ENCODE measurements around the gene IRGM. TPM values are rescaled to one million over a fixed set of nuclear protein-coding genes. Genes with fewer than 3 reads are reported as not detected.

The IRGM gene
- total and polyA plus RNA-seq, 2 of the 8 experiments (the other 6 are each of a cell fraction or from before 2014, with no cell fraction given): 0.11 TPM; not detected in 1

- no peak overlapping the region for H2BK12ac ChIP-seq (ENCODE audit: low read depth, low read length)
- H3K4ac ChIP-seq (replicated peaks; ENCODE audit: insufficient read length, low read depth, low read length): no peak overlapping the region
Observed at GRCh38 chr5:150847334-150847695, 994 bp downstream of the IRGM start.

More at GRCh38 chr5:150847334-150847695, 994 bp downstream of the IRGM start:
- H3K79me2 ChIP-seq (ENCODE audit: control insufficient read depth in 1 of 2, insufficient read depth in 2 of 2, low read length in 2 of 2): no peaks in the 10 kb centered on the region
- H2BK15ac ChIP-seq (ENCODE audit: low read length): peak overlapping the region; percentile 38; the same call in 1 of the 2 replicates
- no peaks in the 10 kb centered on the region for H3K79me1 ChIP-seq (ENCODE audit: low read depth, low read length)
- H2AFZ ChIP-seq (ENCODE audit: low read length): no peak overlapping the region
- H2BK20ac ChIP-seq (ENCODE audit: low read length): no peak overlapping the region
- peaks cover 0 to 7% of the 10 kb centered on the region in 2 experiments; a peak in 1 of 4 replicates for H3K9me3 ChIP-seq (ENCODE audit: insufficient read depth in 2 of 2, low read depth in 1 of 2, low read length in 1 of 2)
- no peak overlapping the region for H4K8ac ChIP-seq (ENCODE audit: extremely low read depth, insufficient read depth, low read length)
- H2BK5ac ChIP-seq (ENCODE audit: low read depth, low read length): no peak overlapping the region
- no peak overlapping the region for H2AK5ac ChIP-seq (ENCODE audit: low read depth, low read length)
- no peak overlapping the region for H2BK120ac ChIP-seq (replicated peaks; ENCODE audit: low read depth, low read length)
- no peak for FAIRE-seq
- H3K36me3 ChIP-seq (ENCODE audit: control insufficient read depth in 2 of 4, insufficient read depth in 4 of 4, low read length in 3 of 4): no peaks in the 10 kb centered on the region
- no peaks in the 10 kb centered on the region for H4K20me1 ChIP-seq (replicated peaks in 1 of 2; ENCODE audit: control insufficient read depth in 1 of 2, insufficient read depth in 2 of 2, low read length in 2 of 2)
- H3K4me2 ChIP-seq (ENCODE audit: insufficient read depth in 1 of 2, low read depth in 2 of 2, low read length in 2 of 2): no peak overlapping the region
- H3K4me3 ChIP-seq (ENCODE audit: extremely low read depth in 1 of 4, insufficient read depth in 2 of 4, low read depth in 3 of 4, low read length in 4 of 4): no peak overlapping the region
- no peak overlapping the region for H3K9ac ChIP-seq (replicated peaks in 1 of 4; ENCODE audit: extremely low read depth in 1 of 4, low read depth in 3 of 4, low read length in 3 of 4)
- H3K23ac ChIP-seq (ENCODE audit: insufficient read length): no peak overlapping the region
- H3K14ac ChIP-seq (ENCODE audit: insufficient read length): no peak overlapping the region
- DNase-seq (ENCODE audit: low read depth in 1 of 2, low spot score in 2 of 2): no peak
- no peak overlapping the region for H3K56ac ChIP-seq (replicated peaks; ENCODE audit: insufficient read length, low read depth, low read length)
- no peak overlapping the region for H4K91ac ChIP-seq (replicated peaks; ENCODE audit: insufficient read length, low read length)
- no peak overlapping the region for H4K5ac ChIP-seq (ENCODE audit: insufficient read length, low read depth, low read length)
- H3K18ac ChIP-seq (ENCODE audit: extremely low read depth, low read length): no peak overlapping the region
- TF ChIP-seq KDM4A (IDR thresholded peaks at IDR 0.05; ENCODE audit: low read depth, low read length, severe bottlenecking) (no peak), USF2 (IDR thresholded peaks at IDR 0.05; ENCODE audit: low read length) (no peak), SP1 (IDR thresholded peaks at IDR 0.05; ENCODE audit: low read depth, low read length) (no peak), POU5F1 (IDR thresholded peaks at IDR 0.05; ENCODE audit: low read depth, low read length) (no peak), CHD1 (IDR thresholded peaks at IDR 0.05; ENCODE audit: low read depth, low read length) (no peak), RFX5 (IDR thresholded peaks at IDR 0.05; ENCODE audit: borderline replicate concordance, low read depth, low read length) (no peak), TAF1 (IDR thresholded peaks at IDR 0.05; ENCODE audit: low read depth, low read length) (no peak), CEBPB (IDR thresholded peaks at IDR 0.05; ENCODE audit: low read depth, low read length) (no peak)
- H3K23me2 ChIP-seq (ENCODE audit: low read depth, low read length): no peaks in the 10 kb centered on the region
- ChIA-PET CTCF (ENCODE audit: partially characterized antibody) (interaction anchor here (0.6 to 4.6 kb wide), 39 partner anchors 8 to 555 kb away, joined by 3 to 88 read pairs (median 4); partner anchors contain the start of genes RBM22 and SMIM3), POLR2A (ENCODE audit: partially characterized antibody) (interaction anchor here (0.6 to 2.7 kb wide), 7 partner anchors 47 to 287 kb away, joined by 3 to 7 read pairs (median 3); partner anchors contain the start of genes DCTN4 and RBM22)
- WGBS, 2 experiments (ENCODE audit: extremely low coverage in 1 of 2, insufficient coverage in 1 of 2, insufficient read length in 1 of 2, insufficient replicate concordance in 2 of 2, low coverage in 1 of 2, low lambda C conversion rate in 2 of 2, missing lambda C conversion rate in 1 of 2): 60% methylated on average over 5 of the region's 5 CpGs; no CpG with 5 or more reads in 1 of the 2 experiments
- H3K27ac ChIP-seq (ENCODE audit: low read depth, low read length): no peak overlapping the region
- H3K4me1 ChIP-seq (replicated peaks in 1 of 4; ENCODE audit: control insufficient read depth in 3 of 4, insufficient read depth in 4 of 4, low read length in 3 of 4): peaks cover 0 to 3% (median 0%) of the 10 kb centered on the region in 4 experiments; a peak in 1 of 7 replicates
- H3K27me3 ChIP-seq (replicated peaks in 1 of 4; ENCODE audit: control insufficient read depth in 3 of 4, extremely low read depth in 1 of 4, insufficient read depth in 3 of 4, low read length in 3 of 4): peaks cover 0 to 5% (median 4%) of the 10 kb centered on the region in 4 experiments; a peak in 4 of 7 replicates

Measured in H1 (cell line).